Mucosa of stomach (tissue), 1 donor: Measurements from ENCODE around the gene PTBP3.

ENCODE experiments used
- H3K27me3 ChIP-seq: one replicate; pipeline ENCODE4 v1.7.0; 2013; ENCODE audit warnings: mild to moderate bottlenecking, low read length; ENCODE audit not compliant: control insufficient read depth, insufficient read depth
- H3K36me3 ChIP-seq: one replicate; pipeline ENCODE4 v1.7.0; 2013; ENCODE audit warnings: low read length; ENCODE audit not compliant: control insufficient read depth, insufficient read depth
- H3K4me1 ChIP-seq: one replicate; pipeline ENCODE4 v1.7.0; 2013; ENCODE audit warnings: mild to moderate bottlenecking, low read length; ENCODE audit not compliant: control insufficient read depth, insufficient read depth
- H3K4me3 ChIP-seq: one replicate; pipeline ENCODE4 v1.7.0; 2013; ENCODE audit warnings: low read length
- H3K9ac ChIP-seq: one replicate; pipeline ENCODE4 v1.7.0; 2013; ENCODE audit warnings: mild to moderate bottlenecking, low read length, moderate library complexity
- H3K9me3 ChIP-seq: one replicate; pipeline ENCODE4 v1.7.0; 2013; ENCODE audit warnings: mild to moderate bottlenecking, low read length, moderate library complexity; ENCODE audit not compliant: control insufficient read depth
- donor health status: Pancreatic carcinoma.

Gene PTBP3

GRCh38 chr9:112352209-112352608 lies 18.8 kb upstream of the PTBP3 start:
- H3K4me3 ChIP-seq = no peak overlapping the region
- no peaks in the 10 kb centered on the region for H3K9me3 ChIP-seq
- no peak overlapping the region for H3K9ac ChIP-seq
- no peaks in the 10 kb centered on the region for H3K36me3 ChIP-seq
- no peaks in the 10 kb centered on the region for H3K27me3 ChIP-seq
- H3K4me1 ChIP-seq = peaks cover 4% of the 10 kb centered on the region

- Histone ChIP-seq H3K9ac (no peak overlapping the region), H3K4me3 (no peak overlapping the region)
Observed at GRCh38 chr9:112351184-112351583, 17.8 kb upstream of the PTBP3 start.

GRCh38 chr9:112349008-112349333 lies 15.6 kb upstream of the PTBP3 start:
- no peaks in the 10 kb centered on the region for H3K27me3 ChIP-seq
- H3K9me3 ChIP-seq = no peaks in the 10 kb centered on the region
- H3K9ac ChIP-seq = peak overlapping the region; percentile 76
- peaks cover 4% of the 10 kb centered on the region for H3K4me1 ChIP-seq
- peak overlapping the region; percentile 45 for H3K4me3 ChIP-seq
- H3K36me3 ChIP-seq = no peaks in the 10 kb centered on the region

More at GRCh38 chr9:112351184-112351583, 17.8 kb upstream of the PTBP3 start:
- H3K9me3 ChIP-seq = no peaks in the 10 kb centered on the region
- peaks cover 4% of the 10 kb centered on the region for H3K4me1 ChIP-seq
- H3K27me3 ChIP-seq = no peaks in the 10 kb centered on the region
- H3K36me3 ChIP-seq = no peaks in the 10 kb centered on the region

GRCh38 chr9:112348257-112349007 lies 15.0 kb upstream of the PTBP3 start:
- Histone ChIP-seq H3K36me3 (no peaks in the 10 kb centered on the region), H3K9me3 (no peaks in the 10 kb centered on the region), H3K27me3 (no peaks in the 10 kb centered on the region), H3K4me3 (peak overlapping the region; percentile 45), H3K4me1 (peaks cover 4% of the 10 kb centered on the region), H3K9ac (peak overlapping the region; percentile 76)

- Histone ChIP-seq H3K4me1 (peaks cover 6% of the 10 kb centered on the region), H3K9me3 (no peaks in the 10 kb centered on the region), H3K4me3 (no peak overlapping the region), H3K27me3 (no peaks in the 10 kb centered on the region), H3K36me3 (no peaks in the 10 kb centered on the region), H3K9ac (no peak overlapping the region)
Observed at GRCh38 chr9:112341730-112342129, 8.3 kb upstream of the PTBP3 start.

GRCh38 chr9:112339886-112340285 lies 6.5 kb upstream of the PTBP3 start:
- no peaks in the 10 kb centered on the region for H3K27me3 ChIP-seq
- no peak overlapping the region for H3K9ac ChIP-seq

GRCh38 chr9:112338561-112338960 lies 5.1 kb upstream of the PTBP3 start:
- no peaks in the 10 kb centered on the region for H3K9me3 ChIP-seq
- no peak overlapping the region for H3K9ac ChIP-seq
- H3K36me3 ChIP-seq = no peaks in the 10 kb centered on the region
- H3K4me1 ChIP-seq = peaks cover 6% of the 10 kb centered on the region
- no peak overlapping the region for H3K4me3 ChIP-seq
- no peaks in the 10 kb centered on the region for H3K27me3 ChIP-seq

More at GRCh38 chr9:112339886-112340285, 6.5 kb upstream of the PTBP3 start:
- Histone ChIP-seq H3K9me3 (no peaks in the 10 kb centered on the region), H3K4me1 (peaks cover 6% of the 10 kb centered on the region), H3K4me3 (no peak overlapping the region), H3K36me3 (no peaks in the 10 kb centered on the region)

- no peak overlapping the region for H3K9ac ChIP-seq
- H3K4me1 ChIP-seq = peaks cover 6% of the 10 kb centered on the region
- H3K9me3 ChIP-seq = no peaks in the 10 kb centered on the region
- H3K36me3 ChIP-seq = no peaks in the 10 kb centered on the region
- no peak overlapping the region for H3K4me3 ChIP-seq
- no peaks in the 10 kb centered on the region for H3K27me3 ChIP-seq
Observed at GRCh38 chr9:112337547-112337946, 4.1 kb upstream of the PTBP3 start.

- Histone ChIP-seq H3K27me3 (no peaks in the 10 kb centered on the region), H3K4me3 (peak overlapping the region; percentile 66), H3K9me3 (no peaks in the 10 kb centered on the region), H3K36me3 (no peaks in the 10 kb centered on the region), H3K4me1 (peaks cover 14% of the 10 kb centered on the region), H3K9ac (peak overlapping the region; percentile 95)
Observed at GRCh38 chr9:112334432-112334841, 1.0 kb upstream of the PTBP3 start.

- H3K27me3 ChIP-seq = no peaks in the 10 kb centered on the region
- no peaks in the 10 kb centered on the region for H3K36me3 ChIP-seq
- peak overlapping the region; percentile 98 for H3K9ac ChIP-seq
- no peaks in the 10 kb centered on the region for H3K9me3 ChIP-seq
- peaks cover 14% of the 10 kb centered on the region for H3K4me1 ChIP-seq
- peak overlapping the region; percentile 66 for H3K4me3 ChIP-seq
Observed at GRCh38 chr9:112333639-112334431, 416 bp upstream of the PTBP3 start.

GRCh38 chr9:112332674-112332976 lies 794 bp downstream of the PTBP3 start:
- Histone ChIP-seq H3K4me1 (peaks cover 22% of the 10 kb centered on the region), H3K27me3 (no peaks in the 10 kb centered on the region), H3K9me3 (no peaks in the 10 kb centered on the region), H3K4me3 (peak overlapping the region; percentile 29), H3K9ac (peak overlapping the region; percentile 98), H3K36me3 (no peaks in the 10 kb centered on the region)

GRCh38 chr9:112332214-112332613 lies 1.2 kb downstream of the PTBP3 start:
- Histone ChIP-seq H3K4me1 (peaks cover 20% of the 10 kb centered on the region), H3K9me3 (no peaks in the 10 kb centered on the region), H3K36me3 (no peaks in the 10 kb centered on the region), H3K27me3 (no peaks in the 10 kb centered on the region), H3K4me3 (peak overlapping the region; percentile 29), H3K9ac (peak overlapping the region; percentile 98)
